ENCODE measurements around the gene POLH. TPM values are rescaled to one million over a fixed set of nuclear protein-coding genes. Genes with fewer than 3 reads are reported as not detected.
"Not testable (repeated sequence)": the region's sequence is repeated elsewhere in the genome, so short reads cannot be mapped to it uniquely, and the experiment has no call there.

Gene POLH
- total RNA-seq, 1 donor from 2014 or later = 17.3 TPM

DNA sequence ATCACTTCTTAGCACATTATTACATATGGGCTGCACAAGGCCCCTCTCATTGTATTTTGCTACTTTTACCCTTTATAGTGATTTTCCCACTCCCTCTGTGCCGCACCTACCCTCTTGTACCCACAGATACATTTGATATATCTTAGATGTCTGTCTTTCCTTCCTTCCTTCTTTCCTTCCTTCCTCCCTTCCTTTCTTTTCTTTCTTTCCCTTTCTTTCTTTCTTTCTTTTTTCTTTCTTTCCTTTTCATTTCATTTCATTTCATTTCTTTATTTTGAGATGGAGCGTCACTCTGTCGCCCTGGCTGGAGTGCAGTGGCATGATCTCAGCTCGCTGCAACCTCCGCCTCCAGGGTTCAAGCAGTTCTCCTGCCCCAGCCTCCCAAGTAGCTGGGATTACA is 12.2 kb downstream of the POLH start:
- Histone ChIP-seq H3K27me3 (ENCODE audit: control insufficient read depth, insufficient read depth, low read length) (no peaks in the 10 kb centered on the region), H3K4me3 (ENCODE audit: low read depth, low read length) (no peak overlapping the region), H3K36me3 (ENCODE audit: control insufficient read depth, insufficient read depth, low read length) (peaks cover 2% of the 10 kb centered on the region)
- TF ChIP-seq CTCF (IDR thresholded peaks at IDR 0.05; ENCODE audit: insufficient read depth, low read length, poor library complexity, severe bottlenecking) = no peak
- no peak for DNase-seq (ENCODE audit: low read depth)

DNA sequence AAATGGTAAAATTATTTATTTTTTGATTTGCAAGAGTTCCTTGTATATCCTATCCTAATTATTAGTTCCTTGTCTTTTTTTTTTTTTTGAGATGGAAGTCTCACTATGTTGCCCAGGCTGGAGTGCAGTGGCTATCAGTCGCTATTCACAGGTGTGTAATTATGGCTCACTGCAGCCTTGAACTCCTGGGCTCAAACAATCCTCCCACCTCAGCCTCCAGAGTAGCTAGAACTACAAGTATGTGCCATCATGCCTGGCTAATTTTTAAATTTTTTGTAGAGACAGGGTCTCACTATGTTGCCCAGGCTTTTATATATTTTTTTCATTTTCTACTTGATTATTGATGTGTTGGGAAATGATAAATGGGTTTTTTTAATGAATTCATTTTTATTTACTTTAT is 13.6 kb downstream of the POLH start:
- H3K27me3 ChIP-seq (ENCODE audit: control insufficient read depth, insufficient read depth, low read length); H3K36me3 ChIP-seq (ENCODE audit: control insufficient read depth, insufficient read depth, low read length); H3K4me3 ChIP-seq (ENCODE audit: low read depth, low read length); DNase-seq (ENCODE audit: low read depth): not testable (repeated sequence)

DNA sequence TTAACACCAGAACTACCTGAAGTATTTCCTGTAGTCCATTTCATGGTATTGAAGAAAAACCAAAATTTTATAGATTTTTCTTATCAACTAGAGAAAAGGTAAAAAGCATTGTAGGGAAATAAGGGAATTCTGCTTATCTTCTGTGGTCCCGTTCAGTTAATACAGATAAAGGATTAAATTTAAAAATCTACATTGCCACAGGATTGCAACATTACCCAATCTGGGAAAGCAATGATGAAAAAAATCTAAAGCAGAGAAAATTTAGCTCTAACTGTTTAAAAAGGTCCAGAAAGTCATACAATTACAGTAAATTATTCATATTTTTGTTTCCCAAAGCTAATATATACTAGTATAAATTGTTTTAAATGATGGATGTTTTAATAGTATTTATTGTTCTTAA is 18.0 kb downstream of the POLH start:
- no peak for TF ChIP-seq CTCF (IDR thresholded peaks at IDR 0.05; ENCODE audit: insufficient read depth, low read length, poor library complexity, severe bottlenecking)
- no peaks in the 10 kb centered on the region for H3K36me3 ChIP-seq (ENCODE audit: control insufficient read depth, insufficient read depth, low read length)
- no peak for DNase-seq (ENCODE audit: low read depth)
- no peak overlapping the region for H3K4me3 ChIP-seq (ENCODE audit: low read depth, low read length)
- H3K27me3 ChIP-seq (ENCODE audit: control insufficient read depth, insufficient read depth, low read length) = no peaks in the 10 kb centered on the region

DNA sequence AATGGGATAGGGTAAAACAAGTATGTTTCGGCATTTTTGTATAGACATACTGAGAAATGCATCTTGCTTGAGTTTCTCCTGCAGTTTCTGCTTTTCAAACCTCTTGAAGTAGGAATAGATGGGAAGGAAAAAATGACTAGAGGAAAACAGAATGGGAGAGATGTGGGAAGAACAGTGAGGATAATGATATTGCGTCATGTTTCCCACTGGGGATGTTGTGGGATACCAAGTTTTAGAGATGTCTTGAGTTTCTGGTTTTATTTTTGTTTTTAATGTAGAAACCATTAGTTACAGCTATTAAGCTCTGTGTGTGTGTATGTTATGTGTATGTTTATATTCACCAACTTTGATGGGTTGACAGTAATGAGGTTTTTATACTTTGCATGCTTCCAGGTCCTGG is 24.6 kb downstream of the POLH start:
- no peaks in the 10 kb centered on the region for H3K27me3 ChIP-seq (ENCODE audit: control insufficient read depth, insufficient read depth, low read length)

GRCh38 chr6:43604174-43604573 is 28.2 kb downstream of the POLH start:
- no peak for TF ChIP-seq CTCF (IDR thresholded peaks at IDR 0.05; ENCODE audit: insufficient read depth, low read length, poor library complexity, severe bottlenecking)
- Histone ChIP-seq H3K27me3 (ENCODE audit: control insufficient read depth, insufficient read depth, low read length) (no peaks in the 10 kb centered on the region), H3K4me3 (ENCODE audit: low read depth, low read length) (no peak overlapping the region), H3K36me3 (ENCODE audit: control insufficient read depth, insufficient read depth, low read length) (no peaks in the 10 kb centered on the region)
- DNase-seq (ENCODE audit: low read depth) = no peak

More for the DNA sequence above, 24.6 kb downstream of the POLH start:
- no peak for TF ChIP-seq CTCF (IDR thresholded peaks at IDR 0.05; ENCODE audit: insufficient read depth, low read length, poor library complexity, severe bottlenecking)
- H3K36me3 ChIP-seq (ENCODE audit: control insufficient read depth, insufficient read depth, low read length) = no peaks in the 10 kb centered on the region
- DNase-seq (ENCODE audit: low read depth) = no peak
- H3K4me3 ChIP-seq (ENCODE audit: low read depth, low read length) = no peak overlapping the region

DNA sequence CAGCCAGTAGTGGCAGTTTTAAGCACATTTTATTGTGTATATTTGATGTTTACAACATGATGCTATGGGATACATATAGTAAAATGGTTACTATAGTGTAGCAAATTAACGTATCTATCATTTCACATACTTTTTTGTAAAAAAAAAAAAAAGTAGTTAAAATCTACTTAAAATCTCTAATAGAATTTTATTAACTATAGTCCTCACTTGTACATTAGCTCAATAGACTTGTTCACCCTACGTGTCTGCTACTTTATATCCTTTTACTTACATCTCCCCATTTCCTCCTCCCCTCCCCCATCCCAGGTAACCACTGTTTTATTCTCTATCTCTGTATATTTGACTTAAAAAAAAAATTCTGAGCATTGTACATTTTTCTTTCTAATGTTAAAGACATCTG is 30.0 kb downstream of the POLH start:
- Histone ChIP-seq H3K4me3 (ENCODE audit: low read depth, low read length) (no peak overlapping the region), H3K36me3 (ENCODE audit: control insufficient read depth, insufficient read depth, low read length) (no peaks in the 10 kb centered on the region), H3K27me3 (ENCODE audit: control insufficient read depth, insufficient read depth, low read length) (no peaks in the 10 kb centered on the region)
- no peak for TF ChIP-seq CTCF (IDR thresholded peaks at IDR 0.05; ENCODE audit: insufficient read depth, low read length, poor library complexity, severe bottlenecking)
- DNase-seq (ENCODE audit: low read depth) = no peak

Data from kidney epithelial cell (primary cell).